ENCODE data around the gene RHOH. TPM values are rescaled to one million over a fixed set of nuclear protein-coding genes. Genes with fewer than 3 reads are reported as not detected.

Gene RHOH
- total RNA-seq, 4 donors from 2014 or later, result 1.8 to 5.8 (median 4.6) TPM

DNA sequence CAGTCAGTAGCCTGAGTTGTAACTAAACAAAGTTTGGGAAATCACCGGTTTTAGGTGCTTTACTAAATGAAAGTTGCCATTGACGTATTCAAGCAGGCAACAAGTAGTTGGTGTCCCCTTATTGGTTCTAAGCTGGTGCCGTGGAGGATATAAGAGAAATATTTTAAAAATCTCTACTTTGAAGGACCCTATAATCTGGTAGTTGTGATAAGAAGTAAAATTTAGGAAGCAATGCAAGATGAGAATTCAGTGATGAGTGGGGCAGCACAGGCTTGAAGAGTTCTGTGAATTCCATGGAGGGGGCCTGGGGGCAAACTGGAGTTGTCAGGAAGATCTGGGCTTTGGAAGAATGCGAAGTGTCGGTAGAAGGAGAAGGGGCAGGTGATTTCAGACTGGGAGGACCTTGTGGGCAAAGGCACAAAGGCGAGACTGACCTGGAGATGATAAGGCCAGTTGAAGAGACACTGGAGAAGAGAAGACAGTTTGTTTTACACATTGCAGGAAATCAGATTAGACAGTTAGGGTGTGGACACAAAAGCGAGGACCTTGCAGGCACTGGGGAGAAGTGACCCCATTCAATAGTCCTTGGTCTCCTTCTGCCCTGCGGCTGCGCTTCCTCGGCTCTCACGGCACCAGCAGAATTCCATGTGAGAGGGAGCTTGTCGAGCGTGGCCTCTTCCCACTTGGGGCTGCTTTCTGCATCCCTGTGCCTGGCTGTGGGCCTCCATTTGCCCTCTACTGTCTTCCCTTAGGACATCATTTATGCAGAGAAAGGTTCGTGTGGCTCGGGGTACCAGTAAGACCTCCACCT lies 1.3 kb downstream of the RHOH start:
- ATAC-seq (ENCODE audit: low FRiP score) (no peak), DNase-seq (ENCODE audit: low spot score) (no peak)
- TF ChIP-seq, protein P1, sequence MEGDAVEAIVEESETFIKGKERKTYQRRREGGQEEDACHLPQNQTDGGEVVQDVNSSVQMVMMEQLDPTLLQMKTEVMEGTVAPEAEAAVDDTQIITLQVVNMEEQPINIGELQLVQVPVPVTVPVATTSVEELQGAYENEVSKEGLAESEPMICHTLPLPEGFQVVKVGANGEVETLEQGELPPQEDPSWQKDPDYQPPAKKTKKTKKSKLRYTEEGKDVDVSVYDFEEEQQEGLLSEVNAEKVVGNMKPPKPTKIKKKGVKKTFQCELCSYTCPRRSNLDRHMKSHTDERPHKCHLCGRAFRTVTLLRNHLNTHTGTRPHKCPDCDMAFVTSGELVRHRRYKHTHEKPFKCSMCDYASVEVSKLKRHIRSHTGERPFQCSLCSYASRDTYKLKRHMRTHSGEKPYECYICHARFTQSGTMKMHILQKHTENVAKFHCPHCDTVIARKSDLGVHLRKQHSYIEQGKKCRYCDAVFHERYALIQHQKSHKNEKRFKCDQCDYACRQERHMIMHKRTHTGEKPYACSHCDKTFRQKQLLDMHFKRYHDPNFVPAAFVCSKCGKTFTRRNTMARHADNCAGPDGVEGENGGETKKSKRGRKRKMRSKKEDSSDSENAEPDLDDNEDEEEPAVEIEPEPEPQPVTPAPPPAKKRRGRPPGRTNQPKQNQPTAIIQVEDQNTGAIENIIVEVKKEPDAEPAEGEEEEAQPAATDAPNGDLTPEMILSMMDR (IDR thresholded peaks at IDR 0.05), result no peak

DNA sequence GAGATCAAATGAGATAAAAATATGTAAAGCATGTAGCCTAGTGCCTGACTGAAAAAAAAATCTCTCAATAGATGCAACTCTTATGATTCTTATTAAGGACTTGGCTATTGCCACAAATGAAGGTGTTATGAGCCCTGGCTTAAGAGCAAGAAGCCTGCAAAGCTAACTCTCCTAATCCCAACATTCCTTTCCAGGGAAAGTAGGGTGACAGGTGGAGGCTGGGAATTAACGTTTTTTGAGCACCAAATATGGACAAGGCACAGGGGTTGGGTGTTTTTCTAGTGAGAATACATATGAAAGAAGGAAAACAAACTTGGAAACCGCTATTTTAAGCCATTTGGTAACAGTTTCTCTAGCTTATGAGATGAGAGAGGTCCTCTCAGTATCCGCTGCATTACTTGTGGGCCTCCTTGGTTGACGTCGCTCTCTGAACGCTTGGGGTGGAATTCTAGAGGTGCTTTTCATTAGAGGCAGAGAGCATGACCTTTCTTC lies 2.4 kb downstream of the RHOH start:
- ATAC-seq (ENCODE audit: low FRiP score) (no peak), DNase-seq (ENCODE audit: low spot score) (no peak)
- TF ChIP-seq, protein P1 (IDR thresholded peaks at IDR 0.05), result no peak

DNA sequence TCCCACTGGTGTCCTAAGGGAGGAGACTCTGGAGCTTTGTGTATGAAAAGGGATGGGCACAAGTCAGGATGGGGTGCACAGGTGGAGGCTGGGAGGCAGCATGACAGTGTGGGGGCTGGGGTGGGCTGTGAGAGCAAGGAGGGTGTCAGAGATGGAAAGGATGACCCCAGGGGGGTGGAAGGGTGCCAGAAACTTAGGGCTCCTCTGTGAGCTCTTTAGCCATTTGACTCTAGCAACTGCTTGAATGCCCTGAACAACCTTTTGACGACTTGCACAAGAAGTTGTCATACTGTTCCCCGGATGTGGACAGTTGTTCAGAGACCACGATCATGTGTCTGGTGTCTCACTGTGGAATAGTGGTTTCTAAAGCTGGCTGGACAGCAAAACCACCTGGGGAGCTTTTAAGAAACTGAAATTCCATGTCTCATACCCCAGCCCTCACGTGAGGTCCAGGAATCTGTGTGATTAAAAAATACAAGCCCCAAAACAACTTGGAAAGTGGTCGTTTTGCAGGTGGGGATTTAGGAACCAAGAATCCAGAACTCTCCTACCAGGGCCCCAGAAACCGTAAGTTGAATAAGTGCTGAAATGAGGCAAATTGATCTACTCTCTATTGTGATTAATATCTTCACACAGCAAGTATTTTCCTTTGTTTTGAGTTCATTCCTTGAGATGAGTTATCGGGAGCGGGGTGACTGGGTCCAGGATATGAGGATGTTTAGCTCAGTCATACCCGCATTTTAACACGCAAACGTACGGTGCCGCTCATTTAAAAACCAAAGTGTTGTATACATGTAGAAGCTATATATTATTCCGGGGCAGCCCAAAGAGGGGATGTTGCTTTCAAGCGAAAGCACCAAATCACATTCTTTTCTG lies 3.4 kb downstream of the RHOH start:
- TF ChIP-seq, protein P1 (IDR thresholded peaks at IDR 0.05), result no peak
- DNase-seq (ENCODE audit: low spot score) (no peak), ATAC-seq (ENCODE audit: low FRiP score) (no peak)

DNA sequence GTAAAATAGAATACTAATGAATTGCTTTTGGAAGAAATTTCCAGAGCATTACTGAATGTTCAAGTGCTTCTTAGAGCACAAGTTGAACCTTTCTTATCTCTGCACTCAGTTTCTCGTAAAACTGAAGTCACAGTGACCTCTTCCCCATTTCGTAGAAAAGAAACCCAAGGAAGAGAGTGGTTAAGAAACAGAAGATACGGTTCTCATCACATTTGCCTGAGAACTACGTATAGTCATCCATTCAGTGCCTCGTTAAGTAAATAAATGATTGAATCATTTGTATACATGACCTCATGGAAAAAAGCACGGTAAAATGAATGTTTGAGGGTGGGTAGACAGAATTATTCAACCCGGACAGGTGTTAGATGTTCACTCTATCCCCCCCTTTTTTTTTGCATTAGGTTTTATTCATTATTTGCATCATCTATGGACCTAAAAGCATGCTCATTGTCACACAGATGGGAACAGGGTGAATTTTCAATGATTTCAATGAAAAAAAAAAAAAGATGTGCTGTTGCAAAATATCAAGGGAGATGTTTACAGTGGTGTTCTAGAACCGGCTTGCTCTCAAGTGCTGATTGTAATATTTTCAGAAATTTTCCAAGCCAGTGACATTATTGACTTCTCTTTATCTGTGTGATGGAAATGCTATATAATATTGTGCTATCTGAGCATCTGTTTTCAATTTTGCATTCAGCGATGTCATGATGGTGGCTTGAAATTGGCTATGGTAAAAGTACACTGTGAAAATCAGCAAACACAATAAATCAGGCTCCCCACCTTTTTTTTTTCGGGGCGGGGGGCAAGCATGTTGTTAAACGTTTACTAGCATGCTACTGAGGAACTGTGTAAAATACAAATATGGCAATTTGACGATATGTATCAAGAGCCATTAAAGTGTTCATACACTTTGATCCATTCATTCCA lies 4.3 kb downstream of the RHOH start:
- TF ChIP-seq, protein P1 (IDR thresholded peaks at IDR 0.05), result no peak
- DNase-seq (ENCODE audit: low spot score) (no peak), ATAC-seq (ENCODE audit: low FRiP score) (no peak)

DNA sequence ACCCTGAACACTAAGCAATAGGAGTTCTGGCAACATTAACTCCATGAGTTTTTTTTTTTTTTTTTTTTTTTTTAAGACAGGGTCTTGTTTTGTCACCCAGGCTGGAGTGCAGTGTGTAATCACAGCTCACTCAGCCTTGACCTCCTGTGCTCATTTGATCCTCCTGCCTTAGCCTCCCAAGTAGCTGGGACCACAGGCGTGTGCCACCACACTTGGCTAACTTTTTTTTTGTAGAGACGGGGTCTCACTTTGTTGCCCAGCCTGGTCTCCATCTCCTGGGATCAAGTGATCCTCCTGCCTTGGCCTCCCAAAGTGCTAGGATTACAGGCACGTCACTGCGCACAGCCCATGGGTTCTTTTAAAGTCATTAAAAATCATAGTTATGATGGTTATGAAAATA lies 5.1 kb downstream of the RHOH start:
- TF ChIP-seq, protein P1 (IDR thresholded peaks at IDR 0.05), result no peak
- ATAC-seq (ENCODE audit: low FRiP score) (no peak), DNase-seq (ENCODE audit: low spot score) (no peak)

DNA sequence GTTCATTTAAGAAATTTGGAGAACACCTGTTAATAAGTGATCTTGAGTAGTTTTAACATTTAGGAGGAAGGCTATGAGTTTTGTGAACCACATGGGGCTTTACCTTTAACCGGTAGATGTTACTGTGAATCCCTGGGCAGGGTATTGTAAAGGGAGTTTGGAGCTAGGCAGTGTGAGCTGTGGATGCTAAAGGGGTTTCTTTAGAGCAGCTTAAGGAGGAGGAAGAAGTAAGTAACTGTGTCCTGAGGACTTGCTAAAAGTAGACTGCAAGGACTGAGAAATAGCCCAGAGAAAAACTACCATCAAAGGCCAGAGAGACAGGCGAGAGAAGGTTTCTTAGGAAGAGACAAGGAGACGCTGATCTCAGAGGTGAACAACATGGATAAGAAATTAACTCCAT lies 5.6 kb downstream of the RHOH start:
- ATAC-seq (ENCODE audit: low FRiP score), result no peak
- TF ChIP-seq, protein P1 (IDR thresholded peaks at IDR 0.05), result no peak
- DNase-seq (ENCODE audit: low spot score), result no peak

Data from omental fat pad (tissue), 4 donors.